Activated CD8-positive, alpha-beta T cell treated with anti-CD3 and anti-CD28 coated beads, Interleukin-2, amount 10 ng/mL, durations not matched to agents 7 days and 5 days (primary cell): ENCODE data around the gene CCL1. TPM values are rescaled to one million over a fixed set of nuclear protein-coding genes. Genes with fewer than 3 reads are reported as not detected.
"Not testable (repeated sequence)": the region's sequence is repeated elsewhere in the genome, so short reads cannot be mapped to it uniquely, and the experiment has no call there.

ENCODE experiments used
- ATAC-seq: fragments of 150-1000 bp; cut with Tn5 transposase; one replicate; pipeline ENCODE4 v1.10.0; 2021; ENCODE audit warnings: moderate library complexity
- CTCF ChIA-PET: fragments of 350-600 bp; sonication (Branson Sonifier 250); formaldehyde crosslinking; loops from one replicate; lab custom pipeline; 2021; ENCODE audit warnings: antibody characterized with exemption; lab: Charles Lee
- POLR2A ChIA-PET: fragments of 350-600 bp; sonication (Branson Sonifier 250); formaldehyde crosslinking; loops from one replicate; lab custom pipeline; 2021; ENCODE audit warnings: antibody characterized with exemption; lab: Charles Lee
- DNase-seq: peaks from one replicate; pipeline ENCODE4 v3.0.0-alpha.2; 2020
- H3K27ac Mint-ChIP-seq: one replicate; pipeline ENCODE4 v1.8.0; 2021; ENCODE audit warnings: mild to moderate bottlenecking, mixed read lengths
- H3K27me3 Mint-ChIP-seq: one replicate; pipeline ENCODE4 v1.8.0; 2021; ENCODE audit warnings: low read depth, mixed read lengths
- H3K36me3 Mint-ChIP-seq: one replicate; pipeline ENCODE4 v1.8.0; 2021; ENCODE audit warnings: low read depth, mixed read lengths
- H3K4me1 Mint-ChIP-seq: one replicate; pipeline ENCODE4 v1.8.0; 2021; ENCODE audit warnings: low read depth, mixed read lengths
- H3K4me3 Mint-ChIP-seq: one replicate; pipeline ENCODE4 v1.8.0; 2021; ENCODE audit warnings: mild to moderate bottlenecking, mixed read lengths
- H3K9me3 Mint-ChIP-seq: one replicate; pipeline ENCODE4 v1.8.0; 2022; ENCODE audit warnings: mixed read lengths; ENCODE audit not compliant: insufficient read depth
- total RNA-seq, 2 experiments: library from RNA; stranded (reverse); gene quantifications; one replicate each; pipeline ENCODE4 v1.2.3, GENCODE V29; 2021

The CCL1 gene
- total RNA-seq, 2 experiments from 2014 or later: not detected

DNA sequence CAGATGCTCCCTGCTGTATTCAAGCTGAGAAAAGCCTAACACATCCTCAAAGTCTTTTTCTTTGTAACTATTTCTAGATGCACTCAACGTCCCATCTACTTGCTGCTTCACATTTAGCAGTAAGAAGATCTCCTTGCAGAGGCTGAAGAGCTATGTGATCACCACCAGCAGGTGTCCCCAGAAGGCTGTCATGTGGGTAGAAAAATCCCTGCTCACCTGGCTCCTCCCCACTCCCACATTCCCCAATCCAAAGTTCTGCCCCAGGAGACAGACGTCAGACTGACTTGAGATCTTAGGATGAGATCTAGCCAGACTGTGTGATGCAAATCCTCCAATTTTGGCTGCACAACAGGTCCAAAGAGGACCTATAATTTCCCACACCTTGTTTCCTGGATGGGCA is 5.6 kb downstream of the CCL1 start:
- no peaks in the 10 kb centered on the region for H3K9me3 Mint-ChIP-seq
- ATAC-seq: no peak
- no peak overlapping the region for H3K4me3 Mint-ChIP-seq
- H3K4me1 Mint-ChIP-seq: peaks cover 15% of the 10 kb centered on the region
- POLR2A ChIA-PET: no interaction called here
- H3K36me3 Mint-ChIP-seq: no peaks in the 10 kb centered on the region
- CTCF ChIA-PET: interaction anchor here (1.5 kb wide), 1 partner anchor 11 kb away, joined by 4 read pairs; no protein-coding TSS in a partner anchor
- H3K27ac Mint-ChIP-seq: no peak overlapping the region
- DNase-seq: no peak
- H3K27me3 Mint-ChIP-seq: peaks cover 27% of the 10 kb centered on the region

DNA sequence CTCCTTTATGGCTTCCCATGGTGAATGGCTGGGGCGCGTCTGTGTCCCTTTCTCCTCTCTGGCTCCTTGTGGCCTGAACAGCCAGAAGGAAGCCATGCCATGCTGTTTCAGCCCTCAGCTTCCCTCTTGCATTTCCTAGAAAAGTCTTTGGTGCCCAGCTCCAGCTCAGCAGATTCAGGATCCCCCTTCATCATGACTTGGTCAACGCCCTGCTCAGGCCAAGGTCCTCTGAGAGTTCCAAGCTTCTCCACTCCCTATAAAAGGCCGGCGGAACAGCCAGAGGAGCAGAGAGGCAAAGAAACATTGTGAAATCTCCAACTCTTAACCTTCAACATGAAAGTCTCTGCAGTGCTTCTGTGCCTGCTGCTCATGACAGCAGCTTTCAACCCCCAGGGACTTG is 6.8 kb downstream of the CCL1 start, which contains the start of gene CCL13:
CCL13 (plus strand) TSS at position 287 of the 400 bp plus-strand sequence; CDS start at position 334, 47 bp downstream.
- POLR2A ChIA-PET: no interaction called here
- Mint-ChIP-seq H3K4me3 (no peak within 1 kb of the TSS), H3K36me3 (no peaks in the 10 kb centered on the region), H3K27me3 (peaks cover 32% of the 10 kb centered on the region), H3K9me3 (no peaks in the 10 kb centered on the region), H3K4me1 (peaks cover 10% of the 10 kb centered on the region), H3K27ac (no peak within 1 kb of the TSS)
- DNase-seq (no peak), ATAC-seq (no peak)
- CTCF ChIA-PET: interaction anchor here (1.1 to 1.6 kb wide), 5 partner anchors 12 to 156 kb away, joined by 3 to 5 read pairs (median 4); no protein-coding TSS in a partner anchor

DNA sequence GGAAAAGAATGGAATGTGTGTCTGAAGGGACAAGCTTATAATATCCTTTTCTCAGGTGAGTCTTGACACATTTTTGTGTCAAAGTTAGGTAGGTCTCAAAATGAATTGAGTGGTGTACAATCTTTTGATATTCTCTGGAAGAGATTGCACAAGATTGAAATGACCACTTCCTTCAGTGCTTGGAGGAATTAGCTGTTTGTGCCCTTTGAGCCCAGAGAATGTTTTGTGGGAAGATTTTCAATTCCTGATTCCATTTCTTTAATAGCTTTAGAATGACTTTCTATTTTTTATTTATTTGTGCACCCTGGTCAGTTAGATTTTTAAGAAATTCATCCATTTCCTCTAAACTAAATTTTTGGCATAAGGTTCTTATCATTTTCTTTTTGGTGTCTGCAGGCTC is 8.4 kb downstream of the CCL1 start:
- POLR2A ChIA-PET: no interaction called here
- no peaks in the 10 kb centered on the region for H3K9me3 Mint-ChIP-seq
- DNase-seq: no peak
- no peak overlapping the region for H3K4me3 Mint-ChIP-seq
- H3K27ac Mint-ChIP-seq: no peak overlapping the region
- no peaks in the 10 kb centered on the region for H3K4me1 Mint-ChIP-seq
- H3K27me3 Mint-ChIP-seq: peaks cover 35% of the 10 kb centered on the region
- CTCF ChIA-PET: interaction anchor here (1.4 to 3.1 kb wide), 4 partner anchors 30 to 183 kb away, joined by 3 to 14 read pairs (median 4); no protein-coding TSS in a partner anchor
- ATAC-seq: no peak
- no peaks in the 10 kb centered on the region for H3K36me3 Mint-ChIP-seq

DNA sequence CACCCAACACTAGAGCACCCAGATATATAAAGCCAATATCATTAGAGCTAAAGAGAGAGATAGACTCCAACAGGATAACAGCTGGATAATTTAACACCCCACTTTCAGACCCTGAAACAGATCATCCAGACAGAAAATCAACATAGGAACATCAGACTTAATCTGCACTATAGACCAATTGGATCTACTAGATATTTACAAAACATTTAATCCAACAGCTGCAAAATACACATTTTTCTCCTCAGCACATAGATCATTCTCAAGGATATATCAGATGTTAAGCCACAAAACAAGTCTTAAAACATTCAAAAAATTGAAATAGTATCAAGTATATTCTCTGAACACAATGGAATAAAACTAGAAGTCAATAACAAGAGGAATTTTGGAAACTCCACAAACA is 10.8 kb downstream of the CCL1 start:
- POLR2A ChIA-PET: interaction anchor here (0.8 kb wide), 1 partner anchor 9 kb away, joined by 3 read pairs; no protein-coding TSS in a partner anchor
- no peaks in the 10 kb centered on the region for H3K4me1 Mint-ChIP-seq
- no peak overlapping the region for H3K27ac Mint-ChIP-seq
- no peaks in the 10 kb centered on the region for H3K9me3 Mint-ChIP-seq
- H3K36me3 Mint-ChIP-seq: no peaks in the 10 kb centered on the region
- H3K27me3 Mint-ChIP-seq: peaks cover 36% of the 10 kb centered on the region
- CTCF ChIA-PET: interaction anchor here (1.0 to 4.4 kb wide), 4 partner anchors 9 to 181 kb away, joined by 3 to 39 read pairs (median 9); partner anchors contain the start of gene CCL1
- DNase-seq (no peak), ATAC-seq (no peak)
- no peak overlapping the region for H3K4me3 Mint-ChIP-seq

DNA sequence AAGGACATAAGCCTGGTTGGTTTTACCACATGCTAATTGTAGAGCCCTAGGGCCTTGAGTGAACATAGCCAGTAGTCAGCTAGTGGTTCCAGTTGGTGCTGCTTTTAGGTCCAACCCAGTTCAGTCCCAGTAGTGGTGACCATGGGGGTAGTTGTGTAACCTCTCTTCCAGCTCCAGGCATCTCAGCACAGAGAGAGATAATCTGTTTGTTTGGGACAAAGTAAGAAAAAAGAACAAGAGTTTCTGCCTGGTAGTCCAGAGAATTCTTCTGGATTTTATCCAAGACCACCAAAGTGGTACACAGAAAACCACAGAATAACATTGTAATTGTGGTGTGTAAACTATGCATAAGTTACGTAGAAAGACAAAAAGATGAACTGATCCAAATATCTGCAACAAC is 11.9 kb downstream of the CCL1 start:
- Mint-ChIP-seq H3K9me3 (no peaks in the 10 kb centered on the region), H3K27ac (no peak overlapping the region), H3K4me1 (no peaks in the 10 kb centered on the region), H3K36me3 (no peaks in the 10 kb centered on the region), H3K4me3 (no peak overlapping the region), H3K27me3 (peaks cover 43% of the 10 kb centered on the region)
- ChIA-PET POLR2A (no interaction called here), CTCF (interaction anchor here (4.4 kb wide), 1 partner anchor 10 kb away, joined by 39 read pairs; the partner anchor contains the start of gene CCL1)
- DNase-seq: no peak
- ATAC-seq: no peak

DNA sequence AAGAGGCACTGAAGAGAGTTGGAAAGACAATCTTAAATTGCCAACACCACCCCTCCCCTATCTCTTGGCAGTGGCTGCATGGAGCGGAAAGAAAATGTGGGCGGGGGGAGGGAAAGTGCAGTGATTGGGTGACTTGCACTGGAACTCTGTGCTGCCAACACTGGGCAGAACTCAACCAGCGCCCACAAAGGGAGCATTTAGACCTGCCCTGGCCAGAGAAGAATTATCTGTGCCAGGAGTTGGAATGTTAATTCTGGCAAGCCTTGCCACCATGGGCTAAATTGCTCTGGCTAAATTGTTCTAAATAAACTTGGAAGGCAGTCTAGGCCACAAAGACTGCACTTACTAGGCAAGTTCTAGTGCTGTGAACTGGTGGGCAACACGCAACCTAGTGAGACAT is 13.3 kb downstream of the CCL1 start:
- Mint-ChIP-seq H3K4me3 (no peak overlapping the region), H3K9me3 (no peaks in the 10 kb centered on the region), H3K36me3 (no peaks in the 10 kb centered on the region), H3K4me1 (no peaks in the 10 kb centered on the region), H3K27me3 (peaks cover 46% of the 10 kb centered on the region), H3K27ac (no peak overlapping the region)
- POLR2A ChIA-PET: no interaction called here
- ATAC-seq: no peak
- no peak for DNase-seq
- CTCF ChIA-PET: interaction anchor here (4.4 kb wide), 1 partner anchor 11 kb away, joined by 39 read pairs; the partner anchor contains the start of gene CCL1

DNA sequence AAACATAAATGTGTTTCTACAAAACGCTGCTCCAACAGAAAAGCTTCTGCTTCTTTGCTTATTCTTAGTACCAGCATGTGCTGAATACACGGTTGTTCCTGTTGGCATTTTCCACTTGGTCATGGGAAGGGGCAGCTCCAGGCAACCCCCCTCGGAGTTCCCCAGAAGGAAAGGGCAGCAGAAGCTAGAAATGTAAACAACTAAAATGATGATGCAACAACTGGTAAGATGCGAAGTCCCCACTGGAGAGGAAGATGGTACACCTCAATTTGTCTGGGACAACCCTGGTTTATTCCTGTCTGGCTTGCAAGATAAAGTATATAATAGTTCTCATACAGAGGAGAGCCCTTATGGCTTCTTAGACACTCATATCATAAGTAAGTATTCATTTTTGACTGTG is 16.0 kb downstream of the CCL1 start:
- no peaks in the 10 kb centered on the region for H3K36me3 Mint-ChIP-seq
- ChIA-PET POLR2A (no interaction called here), CTCF (interaction anchor here (0.9 kb wide), 1 partner anchor 14 kb away, joined by 3 read pairs; no protein-coding TSS in a partner anchor)
- DNase-seq: no peak
- ATAC-seq: no peak
- no peak overlapping the region for H3K27ac Mint-ChIP-seq
- H3K9me3 Mint-ChIP-seq: no peaks in the 10 kb centered on the region
- no peaks in the 10 kb centered on the region for H3K4me1 Mint-ChIP-seq
- H3K27me3 Mint-ChIP-seq: peaks cover 34% of the 10 kb centered on the region
- H3K4me3 Mint-ChIP-seq: no peak overlapping the region

DNA sequence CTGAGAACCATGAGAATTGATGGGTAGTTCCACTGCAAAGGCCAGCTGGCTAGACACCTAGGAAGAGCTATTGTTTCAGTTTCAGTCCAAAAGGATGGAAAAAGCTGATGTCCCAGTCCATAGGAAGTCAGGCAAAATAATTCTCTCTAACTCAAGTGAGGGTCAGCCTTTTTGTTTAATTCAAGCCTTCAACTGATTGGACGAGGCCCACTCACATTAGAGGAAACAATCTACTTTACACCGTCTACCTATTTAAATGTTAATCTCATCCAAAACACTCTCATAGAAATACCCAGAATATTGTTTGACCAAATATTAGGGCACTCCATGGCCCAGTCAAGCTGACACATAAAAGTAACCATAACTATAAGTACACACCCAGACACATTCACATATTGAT is 21.1 kb downstream of the CCL1 start:
- ChIA-PET CTCF (interaction anchor here (1.0 to 1.6 kb wide), 3 partner anchors 20 to 171 kb away, joined by 3 to 4 read pairs (median 3); no protein-coding TSS in a partner anchor), POLR2A (no interaction called here)
- ATAC-seq (no peak), DNase-seq (no peak)
- no peak overlapping the region for H3K4me3 Mint-ChIP-seq
- H3K9me3 Mint-ChIP-seq: no peaks in the 10 kb centered on the region
- no peaks in the 10 kb centered on the region for H3K4me1 Mint-ChIP-seq
- no peaks in the 10 kb centered on the region for H3K36me3 Mint-ChIP-seq
- H3K27ac Mint-ChIP-seq: no peak overlapping the region
- H3K27me3 Mint-ChIP-seq: peaks cover 34% of the 10 kb centered on the region

DNA sequence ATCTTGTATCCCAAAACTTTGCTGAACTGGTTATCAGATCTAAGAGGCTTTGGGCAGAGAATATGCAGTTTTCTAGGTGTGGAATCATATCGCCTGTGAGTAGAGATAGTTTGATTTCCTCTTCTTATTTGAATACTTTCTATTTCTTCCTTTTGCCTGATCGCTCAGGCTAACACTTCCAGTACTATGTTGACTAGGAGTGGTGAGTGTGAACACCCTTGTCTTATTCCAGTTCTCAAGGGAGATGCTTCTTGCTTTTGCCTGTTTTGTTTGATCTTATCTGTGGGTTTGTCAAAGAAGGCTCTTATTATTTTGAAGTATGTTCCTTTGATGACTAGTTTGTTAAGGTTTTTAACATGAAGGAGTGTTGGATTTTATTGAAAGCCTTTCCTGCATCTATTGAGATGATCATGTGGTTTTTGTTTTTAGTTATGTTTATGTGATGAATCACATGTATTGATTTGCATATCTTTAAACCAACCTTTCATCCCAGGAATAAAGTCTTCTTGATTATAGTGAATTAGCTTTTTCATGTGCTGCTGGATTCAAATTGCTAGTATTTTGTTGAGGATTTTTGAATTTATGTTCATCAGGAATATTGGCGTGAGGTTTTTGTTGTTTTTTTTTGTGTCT is 23.8 kb downstream of the CCL1 start:
- Mint-ChIP-seq H3K4me1 (no peaks in the 10 kb centered on the region), H3K4me3 (no peak overlapping the region), H3K27me3 (peaks cover 32% of the 10 kb centered on the region), H3K9me3 (no peaks in the 10 kb centered on the region), H3K36me3 (no peaks in the 10 kb centered on the region), H3K27ac (no peak overlapping the region)
- DNase-seq: no peak
- no peak for ATAC-seq
- CTCF ChIA-PET: interaction anchor here (2.3 kb wide), 1 partner anchor 22 kb away, joined by 11 read pairs; no protein-coding TSS in a partner anchor
- POLR2A ChIA-PET: interaction anchor here (0.6 kb wide), 1 partner anchor 433 kb away, joined by 4 read pairs; no protein-coding TSS in a partner anchor

DNA sequence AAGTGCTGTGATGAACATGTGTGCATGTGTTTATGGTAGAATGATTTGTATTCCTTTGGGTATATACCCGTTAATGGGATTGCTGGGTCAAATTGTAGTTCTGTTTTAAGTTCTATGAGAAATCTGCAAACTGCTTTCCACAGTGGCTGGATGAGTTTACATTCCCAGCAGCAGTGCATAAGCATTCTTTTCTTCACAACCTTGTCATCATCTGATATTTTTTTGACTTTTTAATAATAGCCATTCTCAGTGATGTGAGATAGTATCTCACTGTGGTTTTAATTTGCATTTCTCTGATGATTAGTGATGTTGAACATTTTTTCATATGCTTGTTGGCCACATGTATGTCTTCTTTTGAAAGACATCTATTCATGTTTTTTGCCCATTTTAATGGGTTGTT is 25.3 kb downstream of the CCL1 start:
- Mint-ChIP-seq H3K4me1 (no peaks in the 10 kb centered on the region), H3K9me3 (no peaks in the 10 kb centered on the region), H3K36me3 (no peaks in the 10 kb centered on the region), H3K27ac (no peak overlapping the region), H3K27me3 (peaks cover 32% of the 10 kb centered on the region), H3K4me3 (no peak overlapping the region)
- DNase-seq (no peak), ATAC-seq (no peak)
- POLR2A ChIA-PET: no interaction called here
- CTCF ChIA-PET: interaction anchor here (2.3 kb wide), 1 partner anchor 24 kb away, joined by 11 read pairs; no protein-coding TSS in a partner anchor

DNA sequence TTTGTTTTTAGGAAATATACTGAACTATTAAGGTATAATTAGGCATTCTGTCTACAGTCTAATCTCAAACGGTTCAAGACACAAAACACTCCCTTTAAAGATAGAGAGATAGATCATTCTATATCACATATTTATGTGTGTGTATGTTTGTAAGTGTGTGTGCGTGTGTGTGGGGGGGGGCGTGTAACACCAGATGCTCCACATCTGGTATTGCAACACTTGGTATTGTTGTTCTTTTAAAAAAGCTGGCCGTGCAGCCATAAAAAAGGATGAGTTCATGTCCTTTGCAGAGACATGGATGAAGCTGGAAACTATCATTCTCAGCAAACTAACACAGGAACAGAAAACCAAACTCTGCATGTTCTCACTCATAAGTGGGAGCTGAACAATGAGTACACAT is 35.5 kb downstream of the CCL1 start:
- POLR2A ChIA-PET, H3K36me3 Mint-ChIP-seq, CTCF ChIA-PET, H3K9me3 Mint-ChIP-seq, H3K27ac Mint-ChIP-seq, H3K4me1 Mint-ChIP-seq, ATAC-seq, H3K4me3 Mint-ChIP-seq, DNase-seq: not testable (repeated sequence)
- peaks cover 27% of the 10 kb centered on the region for H3K27me3 Mint-ChIP-seq

DNA sequence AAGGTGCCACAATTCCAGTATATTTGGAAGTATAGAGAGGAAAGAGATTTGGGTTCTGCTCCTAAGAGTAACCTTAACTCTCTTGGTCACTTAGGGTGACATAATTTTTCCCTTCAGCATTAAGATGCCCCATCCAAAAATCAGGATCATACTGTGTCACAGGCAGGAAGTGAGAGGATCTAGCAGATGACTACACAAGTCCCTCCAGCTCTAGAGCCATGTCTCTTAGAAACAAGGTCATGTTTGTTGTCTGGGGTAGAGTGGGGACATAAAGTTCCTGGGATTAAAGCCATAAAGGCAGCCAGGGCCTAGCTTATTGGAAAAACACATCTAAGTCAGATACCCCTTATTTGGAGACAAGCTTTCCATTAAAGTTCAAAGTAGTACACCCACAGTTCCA is 41.1 kb downstream of the CCL1 start:
- H3K4me3 Mint-ChIP-seq: no peak overlapping the region
- H3K36me3 Mint-ChIP-seq: no peaks in the 10 kb centered on the region
- no peak overlapping the region for H3K27ac Mint-ChIP-seq
- ATAC-seq (no peak), DNase-seq (no peak)
- no peaks in the 10 kb centered on the region for H3K9me3 Mint-ChIP-seq
- no peaks in the 10 kb centered on the region for H3K4me1 Mint-ChIP-seq
- CTCF ChIA-PET: interaction anchor here (1.1 to 6.8 kb wide), 3 partner anchors 17 to 39 kb away, joined by 3 to 42 read pairs (median 3); partner anchors contain the start of gene CCL13
- peaks cover 14% of the 10 kb centered on the region for H3K27me3 Mint-ChIP-seq
- POLR2A ChIA-PET: no interaction called here
